ENCODE results near the gene POLDIP2. TPM values are rescaled to one million over a fixed set of nuclear protein-coding genes. Genes with fewer than 3 reads are reported as not detected.

Gene POLDIP2
- total and polyA plus RNA-seq, 2 donors from 2014 or later: 84.9 to 174 TPM

DNA sequence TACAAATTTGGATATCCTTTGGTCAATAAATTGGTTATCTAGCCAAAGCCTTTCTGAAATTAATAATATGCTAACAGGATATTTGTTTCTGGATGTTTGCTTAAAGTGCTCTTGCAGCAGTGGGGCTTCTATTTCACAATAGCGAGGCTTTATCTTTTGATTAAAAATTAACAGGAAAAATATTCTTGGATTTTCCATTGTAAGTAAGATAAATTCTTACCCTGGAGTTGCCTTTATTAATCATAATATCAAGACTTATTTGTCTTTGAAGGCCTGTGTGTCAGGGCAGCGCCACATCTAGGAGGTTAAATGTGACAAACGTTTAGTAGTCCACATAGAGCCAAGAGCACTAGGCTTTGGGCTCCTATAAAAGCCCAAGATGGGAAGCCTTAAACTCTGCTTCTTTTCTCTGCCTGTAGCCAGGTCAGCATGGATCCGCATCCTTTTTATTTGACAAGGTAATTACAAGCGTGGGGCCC is 33.0 kb downstream of the POLDIP2 start:
- FAIRE-seq (no peak), DNase-seq (no peak)

DNA sequence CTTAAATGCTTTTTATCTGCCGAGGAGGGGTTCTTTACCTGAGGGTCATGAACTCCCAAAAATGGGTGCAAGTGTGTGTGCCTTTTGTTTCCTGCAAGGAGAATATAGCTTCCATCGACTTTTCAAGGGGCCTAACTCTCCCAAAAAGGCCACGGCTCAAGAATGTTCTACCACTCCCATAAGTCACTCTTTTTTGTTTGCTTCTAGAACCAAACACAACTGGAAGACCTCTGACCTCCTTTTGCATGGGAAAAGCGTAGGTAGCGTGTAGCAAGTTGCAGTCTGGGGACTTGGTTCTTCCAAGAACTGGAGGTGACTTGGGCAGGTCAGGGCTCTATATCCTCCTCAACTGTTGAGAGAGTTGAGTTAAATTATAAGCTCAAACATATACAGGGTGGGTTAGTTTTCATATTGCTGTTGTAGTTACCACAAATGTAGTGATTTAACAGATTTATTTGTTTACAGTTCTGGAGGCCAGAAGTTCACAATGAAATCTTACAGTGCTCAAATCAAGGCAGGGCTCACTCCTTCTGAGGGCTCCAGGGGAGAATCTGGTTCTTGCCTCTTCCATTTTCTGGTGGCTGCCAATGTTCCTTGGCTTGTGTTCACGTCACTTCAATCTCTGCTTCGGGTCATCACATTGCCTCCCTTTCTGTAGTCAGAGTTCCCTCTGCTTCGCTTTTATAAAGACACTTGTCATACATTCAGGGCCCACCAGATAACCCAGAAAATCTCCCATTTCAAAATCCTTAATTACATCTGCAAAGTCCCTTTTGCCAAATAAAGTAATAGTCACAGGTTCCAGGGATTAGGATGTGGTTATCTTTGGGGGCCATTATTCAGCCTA is 36.9 kb downstream of the POLDIP2 start:
- FAIRE-seq (no peak), DNase-seq (no peak)
- H3K27ac ChIP-seq (ENCODE audit: low read depth in 2 of 2, low read length in 2 of 2): no peak overlapping the region
- TF ChIP-seq, protein P1, sequence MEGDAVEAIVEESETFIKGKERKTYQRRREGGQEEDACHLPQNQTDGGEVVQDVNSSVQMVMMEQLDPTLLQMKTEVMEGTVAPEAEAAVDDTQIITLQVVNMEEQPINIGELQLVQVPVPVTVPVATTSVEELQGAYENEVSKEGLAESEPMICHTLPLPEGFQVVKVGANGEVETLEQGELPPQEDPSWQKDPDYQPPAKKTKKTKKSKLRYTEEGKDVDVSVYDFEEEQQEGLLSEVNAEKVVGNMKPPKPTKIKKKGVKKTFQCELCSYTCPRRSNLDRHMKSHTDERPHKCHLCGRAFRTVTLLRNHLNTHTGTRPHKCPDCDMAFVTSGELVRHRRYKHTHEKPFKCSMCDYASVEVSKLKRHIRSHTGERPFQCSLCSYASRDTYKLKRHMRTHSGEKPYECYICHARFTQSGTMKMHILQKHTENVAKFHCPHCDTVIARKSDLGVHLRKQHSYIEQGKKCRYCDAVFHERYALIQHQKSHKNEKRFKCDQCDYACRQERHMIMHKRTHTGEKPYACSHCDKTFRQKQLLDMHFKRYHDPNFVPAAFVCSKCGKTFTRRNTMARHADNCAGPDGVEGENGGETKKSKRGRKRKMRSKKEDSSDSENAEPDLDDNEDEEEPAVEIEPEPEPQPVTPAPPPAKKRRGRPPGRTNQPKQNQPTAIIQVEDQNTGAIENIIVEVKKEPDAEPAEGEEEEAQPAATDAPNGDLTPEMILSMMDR (IDR thresholded peaks at IDR 0.05; ENCODE audit: borderline replicate concordance, extremely low read depth, insufficient read depth): no peak
- H3K9ac ChIP-seq (ENCODE audit: low read length in 3 of 3): peak overlapping the region in 1 of 3 donors; percentile 38
- H3K4me1 ChIP-seq (ENCODE audit: control insufficient read depth in 2 of 3, insufficient read depth in 2 of 3, low read depth in 1 of 3, low read length in 3 of 3): peaks cover 0 to 12% (median 3%) of the 10 kb centered on the region in 3 donors
- intact Hi-C loops (cut with DNase I): no loop called here
- peak overlapping the region in 1 of 3 donors; percentile 60 for H3K4me3 ChIP-seq (ENCODE audit: low read length in 3 of 3)
- no peaks in the 10 kb centered on the region for H3K27me3 ChIP-seq (ENCODE audit: control insufficient read depth, insufficient read depth, low read length)
- no peaks in the 10 kb centered on the region for H3K36me3 ChIP-seq (ENCODE audit: control insufficient read depth in 2 of 3, insufficient read depth in 3 of 3, low read length in 3 of 3)
- H3K9me3 ChIP-seq (ENCODE audit: control insufficient read depth in 2 of 3, insufficient read depth in 1 of 3, low read length in 3 of 3): no peaks in the 10 kb centered on the region

More for the DNA sequence above, 33.0 kb downstream of the POLDIP2 start:
- intact Hi-C loops (cut with DNase I): no loop called here
- TF ChIP-seq, protein P1 (IDR thresholded peaks at IDR 0.05; ENCODE audit: borderline replicate concordance, extremely low read depth, insufficient read depth): no peak
- H3K27ac ChIP-seq (ENCODE audit: low read depth in 2 of 2, low read length in 2 of 2): no peak overlapping the region
- no peak overlapping the region for H3K9ac ChIP-seq (ENCODE audit: low read length in 3 of 3)
- H3K4me1 ChIP-seq (ENCODE audit: control insufficient read depth in 2 of 3, insufficient read depth in 2 of 3, low read depth in 1 of 3, low read length in 3 of 3): peaks cover 0 to 5% (median 3%) of the 10 kb centered on the region in 3 donors
- H3K9me3 ChIP-seq (ENCODE audit: control insufficient read depth in 2 of 3, insufficient read depth in 1 of 3, low read length in 3 of 3): no peaks in the 10 kb centered on the region
- no peak overlapping the region for H3K4me3 ChIP-seq (ENCODE audit: low read length in 3 of 3)
- peaks cover 3 to 22% (median 11%) of the 10 kb centered on the region in 3 donors for H3K36me3 ChIP-seq (ENCODE audit: control insufficient read depth in 2 of 3, insufficient read depth in 3 of 3, low read length in 3 of 3)
- H3K27me3 ChIP-seq (ENCODE audit: control insufficient read depth, insufficient read depth, low read length): no peaks in the 10 kb centered on the region

DNA sequence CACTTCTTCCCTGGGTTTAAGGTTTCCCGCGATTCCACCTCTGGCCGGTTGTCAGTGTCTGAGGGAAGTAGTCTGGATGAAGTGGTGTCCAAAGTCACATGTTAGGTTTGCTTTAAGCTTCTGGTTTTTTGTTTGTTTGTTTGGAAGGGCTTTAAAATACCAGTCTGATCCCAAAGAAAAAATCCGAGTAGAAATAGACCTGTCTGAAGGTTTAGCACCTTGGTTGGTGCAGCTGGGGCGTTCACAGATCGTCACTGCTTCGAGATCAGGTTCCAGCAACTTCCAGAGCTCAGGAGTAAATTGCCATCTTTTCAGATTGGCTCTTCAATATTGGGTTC is 37.8 kb downstream of the POLDIP2 start:
- intact Hi-C loops (cut with DNase I): no loop called here
- Histone ChIP-seq H3K4me1 (ENCODE audit: control insufficient read depth in 2 of 3, insufficient read depth in 2 of 3, low read depth in 1 of 3, low read length in 3 of 3) (peaks cover 0 to 12% (median 3%) of the 10 kb centered on the region in 3 donors), H3K9ac (ENCODE audit: low read length in 3 of 3) (peak overlapping the region; percentile 11 to 59 (median 38)), H3K9me3 (ENCODE audit: control insufficient read depth in 2 of 3, insufficient read depth in 1 of 3, low read length in 3 of 3) (no peaks in the 10 kb centered on the region), H3K4me3 (ENCODE audit: low read length in 3 of 3) (peak overlapping the region; percentile 58 to 71 (median 60)), H3K36me3 (ENCODE audit: control insufficient read depth in 2 of 3, insufficient read depth in 3 of 3, low read length in 3 of 3) (no peaks in the 10 kb centered on the region), H3K27me3 (ENCODE audit: control insufficient read depth, insufficient read depth, low read length) (no peaks in the 10 kb centered on the region), H3K27ac (ENCODE audit: low read depth in 2 of 2, low read length in 2 of 2) (no peak overlapping the region)
- no peak for DNase-seq
- FAIRE-seq: no peak
- TF ChIP-seq, protein P1 (IDR thresholded peaks at IDR 0.05; ENCODE audit: borderline replicate concordance, extremely low read depth, insufficient read depth): no peak

All from kidney (tissue), 14 donors.